Measurements from ENCODE around the gene DNAJA2.
A peak's percentile ranks its signal among the peaks of the same experiment; 100 is the strongest.

Gene DNAJA2

DNA sequence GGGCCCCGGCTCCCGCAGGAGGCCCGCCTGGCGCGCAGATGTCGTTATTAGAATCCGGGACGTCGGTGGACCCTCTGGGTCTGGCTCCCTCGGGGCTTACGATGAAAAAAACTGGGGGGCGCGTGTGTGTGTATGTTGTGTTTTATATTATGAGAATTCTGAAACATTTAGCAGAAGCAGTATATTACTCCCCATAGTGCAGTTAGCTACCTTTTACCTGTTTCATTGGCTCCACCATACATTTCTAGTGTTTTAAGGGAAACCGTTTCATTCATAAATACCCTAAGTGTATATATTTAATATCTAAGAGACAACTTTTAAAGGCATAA is 486 bp upstream of the DNAJA2 start:
- peak overlapping the region; percentile 77 for H3K4me3 ChIP-seq (ENCODE audit: low read depth, low read length, poor library complexity, severe bottlenecking)
- no peaks in the 10 kb centered on the region for H3F3A ChIP-seq (ENCODE audit: insufficient read depth, low read length)
- H3K4me1 ChIP-seq (ENCODE audit: insufficient read depth, low read length, severe bottlenecking), result peaks cover 34% of the 10 kb centered on the region
- TF ChIP-seq CTCF (IDR thresholded peaks at IDR 0.05; ENCODE audit: low read length) (no peak), EZH2 (IDR thresholded peaks at IDR 0.05; ENCODE audit: borderline replicate concordance, low read length) (no peak)
- no peaks in the 10 kb centered on the region for H3K9me2 ChIP-seq (ENCODE audit: low read depth, low read length)
- peak overlapping the region; percentile 97 for H3K4me2 ChIP-seq (ENCODE audit: low read length)
- H3K79me2 ChIP-seq (ENCODE audit: insufficient read depth, low read length), result peaks cover 35% of the 10 kb centered on the region
- peak overlapping the region; percentile 71 for H3K27ac ChIP-seq (ENCODE audit: low read depth, low read length, poor library complexity, severe bottlenecking)
- peak overlapping the region; percentile 75 for H3K9ac ChIP-seq (ENCODE audit: low read length)
- H2AFZ ChIP-seq (ENCODE audit: low read length), result no peak overlapping the region
- H3K27me3 ChIP-seq (ENCODE audit: insufficient read depth, low read length), result no peaks in the 10 kb centered on the region
- peaks cover 20% of the 10 kb centered on the region for H3K36me3 ChIP-seq (ENCODE audit: insufficient read depth, low read length)
- H4K20me1 ChIP-seq (ENCODE audit: insufficient read depth, low read length), result 0 out of 2 replicates have a peak, but pooled peaks cover 7% of the 10 kb centered on the region
- H3K9me3 ChIP-seq (ENCODE audit: low read length), result no peaks in the 10 kb centered on the region

GRCh38 chr16:46972429-46973206 is 856 bp downstream of the DNAJA2 start:
- peak overlapping the region; percentile 97 for H3K4me2 ChIP-seq (ENCODE audit: low read length)
- TF ChIP-seq EZH2 (IDR thresholded peaks at IDR 0.05; ENCODE audit: borderline replicate concordance, low read length), result no peak
- TF ChIP-seq CTCF (IDR thresholded peaks at IDR 0.05; ENCODE audit: low read length), result no peak
- peak overlapping the region; percentile 44 for H3K27ac ChIP-seq (ENCODE audit: low read depth, low read length, poor library complexity, severe bottlenecking)
- peaks cover 34% of the 10 kb centered on the region for H3K36me3 ChIP-seq (ENCODE audit: insufficient read depth, low read length)
- peaks cover 34% of the 10 kb centered on the region for H3K4me1 ChIP-seq (ENCODE audit: insufficient read depth, low read length, severe bottlenecking)
- H3K79me2 ChIP-seq (ENCODE audit: insufficient read depth, low read length), result peaks cover 37% of the 10 kb centered on the region
- 0 out of 2 replicates have a peak, but pooled peaks cover 7% of the 10 kb centered on the region for H4K20me1 ChIP-seq (ENCODE audit: insufficient read depth, low read length)
- peak overlapping the region; percentile 75 for H3K9ac ChIP-seq (ENCODE audit: low read length)
- H3K9me2 ChIP-seq (ENCODE audit: low read depth, low read length), result no peaks in the 10 kb centered on the region
- no peaks in the 10 kb centered on the region for H3K9me3 ChIP-seq (ENCODE audit: low read length)
- no peak overlapping the region for H2AFZ ChIP-seq (ENCODE audit: low read length)
- no peaks in the 10 kb centered on the region for H3F3A ChIP-seq (ENCODE audit: insufficient read depth, low read length)
- no peaks in the 10 kb centered on the region for H3K27me3 ChIP-seq (ENCODE audit: insufficient read depth, low read length)
- H3K4me3 ChIP-seq (ENCODE audit: low read depth, low read length, poor library complexity, severe bottlenecking), result peak overlapping the region; percentile 77

GRCh38 chr16:46971271-46971670 is 2.2 kb downstream of the DNAJA2 start:
- H3K27ac ChIP-seq (ENCODE audit: low read depth, low read length, poor library complexity, severe bottlenecking), result no peak overlapping the region
- H3K4me2 ChIP-seq (ENCODE audit: low read length), result no peak overlapping the region
- peaks cover 37% of the 10 kb centered on the region for H3K79me2 ChIP-seq (ENCODE audit: insufficient read depth, low read length)
- 0 out of 2 replicates have a peak, but pooled peaks cover 7% of the 10 kb centered on the region for H4K20me1 ChIP-seq (ENCODE audit: insufficient read depth, low read length)
- peaks cover 47% of the 10 kb centered on the region for H3K36me3 ChIP-seq (ENCODE audit: insufficient read depth, low read length)
- no peaks in the 10 kb centered on the region for H3K27me3 ChIP-seq (ENCODE audit: insufficient read depth, low read length)
- H3F3A ChIP-seq (ENCODE audit: insufficient read depth, low read length), result no peaks in the 10 kb centered on the region
- H2AFZ ChIP-seq (ENCODE audit: low read length), result no peak overlapping the region
- H3K9ac ChIP-seq (ENCODE audit: low read length), result no peak overlapping the region
- TF ChIP-seq CTCF (IDR thresholded peaks at IDR 0.05; ENCODE audit: low read length) (no peak), EZH2 (IDR thresholded peaks at IDR 0.05; ENCODE audit: borderline replicate concordance, low read length) (no peak)
- no peaks in the 10 kb centered on the region for H3K9me3 ChIP-seq (ENCODE audit: low read length)
- H3K9me2 ChIP-seq (ENCODE audit: low read depth, low read length), result no peaks in the 10 kb centered on the region
- no peak overlapping the region for H3K4me3 ChIP-seq (ENCODE audit: low read depth, low read length, poor library complexity, severe bottlenecking)
- peaks cover 31% of the 10 kb centered on the region for H3K4me1 ChIP-seq (ENCODE audit: insufficient read depth, low read length, severe bottlenecking)

Measured in OCI-LY1 (cell line).